GM23248 (cell line): ENCODE data around the gene SMYD3. TPM values are rescaled to one million over a fixed set of nuclear protein-coding genes. Genes with fewer than 3 reads are reported as not detected.

Experiments
- DNase-seq: peaks from one replicate; pipeline ENCODE4 v3.0.0-alpha.2; 2015
- H2AFZ ChIP-seq: fragments of 200-600 bp; sonication (generic); 2 replicates; pipeline ENCODE4 v1.6.1; 2016; ENCODE audit warnings: antibody characterized with exemption
- H3F3A ChIP-seq: fragments of 200-600 bp; sonication (generic); 2 replicates; pipeline ENCODE4 v1.6.1; 2016; ENCODE audit warnings: mild to moderate bottlenecking, antibody characterized with exemption, mixed run types; ENCODE audit not compliant: insufficient read depth
- H3K27ac ChIP-seq: fragments of 200-600 bp; sonication (generic); 2 replicates; pipeline ENCODE4 v1.5.1; 2016; ENCODE audit warnings: mild to moderate bottlenecking
- H3K27me3 ChIP-seq: fragments of 200-600 bp; sonication (generic); replicated peaks from 2 replicates; pipeline ENCODE4 v1.6.1; 2016; ENCODE audit warnings: mild to moderate bottlenecking; ENCODE audit not compliant: insufficient read depth
- H3K36me3 ChIP-seq: fragments of 200-600 bp; sonication (generic); 2 replicates; pipeline ENCODE4 v1.6.1; 2016; ENCODE audit warnings: low read depth, mild to moderate bottlenecking
- H3K4me1 ChIP-seq: fragments of 200-600 bp; sonication (generic); 2 replicates; pipeline ENCODE4 v1.6.1; 2016; ENCODE audit warnings: mild to moderate bottlenecking; ENCODE audit not compliant: insufficient read depth
- H3K4me2 ChIP-seq: fragments of 200-600 bp; sonication (generic); one replicate; pipeline ENCODE4 v1.6.1; 2016; ENCODE audit warnings: mild to moderate bottlenecking; ENCODE audit not compliant: unreplicated experiment
- H3K4me3 ChIP-seq: fragments of 200-600 bp; sonication (generic); 2 replicates; pipeline ENCODE4 v1.5.1; 2016; ENCODE audit warnings: mild to moderate bottlenecking
- H3K79me2 ChIP-seq: fragments of 200-600 bp; sonication (generic); 2 replicates; pipeline ENCODE4 v1.6.1; 2016; ENCODE audit warnings: mild to moderate bottlenecking; ENCODE audit not compliant: insufficient read depth
- H3K9ac ChIP-seq: fragments of 200-600 bp; sonication (generic); 2 replicates; pipeline ENCODE4 v1.6.1; 2016; ENCODE audit warnings: mild to moderate bottlenecking
- H3K9me2 ChIP-seq: fragments of 200-600 bp; sonication (generic); 2 replicates; pipeline ENCODE4 v1.6.1; 2016; ENCODE audit warnings: mixed run types, mild to moderate bottlenecking, moderate library complexity; ENCODE audit not compliant: insufficient read depth
- H3K9me3 ChIP-seq: fragments of 200-600 bp; sonication (generic); one replicate; pipeline ENCODE4 v1.6.1; 2017; ENCODE audit warnings: low read depth
- H4K20me1 ChIP-seq: fragments of 200-600 bp; sonication (generic); 2 replicates; pipeline ENCODE4 v1.6.0; 2016; ENCODE audit not compliant: insufficient read depth
- EZH2 ChIP-seq: fragments of 200-600 bp; sonication (generic); IDR thresholded peaks from 2 replicates; pipeline ENCODE4 v1.6.1; 2018; ENCODE audit warnings: antibody characterized with exemption, mild to moderate bottlenecking; ENCODE audit not compliant: insufficient read depth, poor library complexity, severe bottlenecking
- EZH2phosphoT487 ChIP-seq: fragments of 200-600 bp; sonication (generic); IDR thresholded peaks from 2 replicates; pipeline ENCODE4 v1.6.1; 2018; ENCODE audit warnings: antibody characterized with exemption, moderate library complexity, mild to moderate bottlenecking, low read depth; ENCODE audit not compliant: insufficient read depth
- WGBS, 2 experiments: methylation state at CpG; one replicate each; pipeline ENCODE4 v1.1.6; 2015 to 2017; ENCODE audit warnings: low lambda C conversion rate in 2 of 2, low coverage in 1 of 2; ENCODE audit errors: missing lambda C conversion rate in 2 of 2; 5-methylcytosine and 5-hydroxymethylcytosine counted together
- in situ Hi-C: fragments of 300-500 bp; cut with MboI; formaldehyde crosslinking; loops from 2 replicates; pipeline ENCODE4 v1.15.0; 2020
- polyA plus RNA-seq: library from polyadenylated mRNA; unstranded; fragments of >200 nt; fragmentation: Nextera tagmentation; extraction: Ambion mirVana; gene quantifications from 2 replicates; pipeline ENCODE4 v1.2.1, GENCODE V29; 2016
- total RNA-seq: library from RNA; depleted of rRNA; stranded (reverse); fragments of >200 nt; shearing (Covaris generic); gene quantifications from 2 replicates; pipeline ENCODE4 v1.2.3, GENCODE V29; 2014

The SMYD3 gene
- total and polyA plus RNA-seq, 2 experiments from 2014 or later, result 32.1 to 44.8 TPM

- 86 to 92% methylated on average over 9 of the region's 9 CpGs for WGBS, 2 experiments
- Histone ChIP-seq H3K27me3 (no peaks in the 10 kb centered on the region), H3K4me3 (no peak overlapping the region), H3K36me3 (no peaks in the 10 kb centered on the region), H3K4me1 (peaks cover 32% of the 10 kb centered on the region), H2AFZ (no peak overlapping the region), H3K9me2 (no peaks in the 10 kb centered on the region), H4K20me1 (no peaks in the 10 kb centered on the region), H3K79me2 (no peaks in the 10 kb centered on the region), H3K4me2 (no peak overlapping the region), H3F3A (peaks cover 21% of the 10 kb centered on the region; the same call in 1 of the 2 replicates), H3K9ac (no peak overlapping the region), H3K27ac (no peak overlapping the region), H3K9me3 (no peaks in the 10 kb centered on the region)
- DNase-seq, result no peak
- in situ Hi-C loops, result loop anchor here (25.0 kb wide), 1 partner anchor 460 kb away; no protein-coding TSS in a partner anchor
- no peak for TF ChIP-seq EZH2phosphoT487
- no peak for TF ChIP-seq EZH2
Measured at GRCh38 chr1:246001837-246002230, 505.2 kb downstream of the SMYD3 start.

DNA sequence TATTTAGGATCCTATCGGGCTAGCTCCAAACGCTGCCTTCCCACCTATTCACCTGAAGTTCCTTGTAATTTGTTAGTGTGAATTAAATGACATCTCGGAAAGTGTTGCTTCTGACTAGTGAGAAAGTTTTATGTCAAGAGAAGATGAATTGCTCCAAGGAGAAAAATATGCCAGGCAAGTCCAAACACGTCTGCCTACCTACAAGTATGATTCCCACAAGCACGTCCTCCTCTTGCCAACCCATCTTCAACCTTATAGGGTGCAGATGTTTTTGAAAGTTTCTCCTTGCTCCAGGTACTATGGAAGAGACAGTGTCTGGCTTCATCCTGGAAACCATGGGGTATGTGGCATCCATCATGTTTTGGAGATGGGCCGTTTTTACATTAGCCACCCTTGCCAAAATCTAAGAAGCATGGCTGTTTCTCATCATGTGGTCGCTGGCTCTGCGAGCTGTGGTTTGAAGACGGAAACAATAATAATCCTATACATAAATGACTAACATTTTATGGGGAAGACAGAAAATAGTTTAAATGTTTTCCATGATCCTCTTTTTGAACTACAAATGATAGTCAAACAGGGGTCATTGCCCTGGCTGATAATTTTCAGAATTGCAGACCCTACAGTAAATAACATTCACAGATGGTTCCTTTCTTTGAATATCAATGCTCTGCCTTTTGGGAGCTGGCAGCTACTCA, 505.8 kb downstream of the SMYD3 start:
- H3K79me2 ChIP-seq, result no peaks in the 10 kb centered on the region
- H3K9me3 ChIP-seq, result no peaks in the 10 kb centered on the region
- 93 to 97% methylated on average over 9 of the region's 9 CpGs for WGBS, 2 experiments
- H3K9me2 ChIP-seq, result no peaks in the 10 kb centered on the region
- no peaks in the 10 kb centered on the region for H4K20me1 ChIP-seq
- no peak for DNase-seq
- no peak for TF ChIP-seq EZH2
- no peak for TF ChIP-seq EZH2phosphoT487
- H3K27ac ChIP-seq, result no peak overlapping the region
- no peaks in the 10 kb centered on the region for H3K27me3 ChIP-seq
- H3K4me3 ChIP-seq, result no peak overlapping the region
- no peaks in the 10 kb centered on the region for H3K36me3 ChIP-seq
- peaks cover 21% of the 10 kb centered on the region; the same call in 1 of the 2 replicates for H3F3A ChIP-seq
- H3K4me2 ChIP-seq, result no peak overlapping the region
- peaks cover 32% of the 10 kb centered on the region for H3K4me1 ChIP-seq
- no peak overlapping the region for H3K9ac ChIP-seq
- in situ Hi-C loops, result loop anchor here (25.0 kb wide), 1 partner anchor 461 kb away; no protein-coding TSS in a partner anchor
- H2AFZ ChIP-seq, result no peak overlapping the region

DNA sequence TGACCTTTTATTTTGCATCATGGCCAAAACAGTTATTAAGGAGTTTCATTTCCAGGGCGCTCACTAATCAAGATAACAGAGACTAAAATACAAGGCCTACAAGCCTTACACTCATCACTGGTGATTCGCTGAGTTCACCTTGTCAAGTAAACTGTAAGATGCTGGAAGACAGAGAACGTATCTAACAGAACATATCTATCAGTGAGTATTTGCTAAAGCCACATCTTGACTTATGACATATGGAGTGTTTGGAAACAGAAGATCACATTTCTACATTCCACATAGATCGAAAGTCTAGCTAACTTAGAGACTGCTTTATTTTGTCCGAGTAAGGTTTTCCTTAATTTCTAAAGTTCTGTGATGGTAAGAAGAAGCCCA, 506.5 kb downstream of the SMYD3 start:
- WGBS, 2 experiments, result 97 to 100% methylated on average over 5 of the region's 5 CpGs
- no peaks in the 10 kb centered on the region for H3K36me3 ChIP-seq
- no peaks in the 10 kb centered on the region for H3K9me2 ChIP-seq
- in situ Hi-C loops, result loop anchor here (25.0 kb wide), 1 partner anchor 462 kb away; no protein-coding TSS in a partner anchor
- TF ChIP-seq EZH2phosphoT487, result no peak
- no peak for TF ChIP-seq EZH2
- no peaks in the 10 kb centered on the region for H3K79me2 ChIP-seq
- H3K4me2 ChIP-seq, result no peak overlapping the region
- peaks cover 17% of the 10 kb centered on the region; the same call in 1 of the 2 replicates for H3F3A ChIP-seq
- no peak overlapping the region for H3K9ac ChIP-seq
- H3K4me3 ChIP-seq, result no peak overlapping the region
- no peaks in the 10 kb centered on the region for H3K9me3 ChIP-seq
- no peaks in the 10 kb centered on the region for H3K27me3 ChIP-seq
- H3K27ac ChIP-seq, result no peak overlapping the region
- no peaks in the 10 kb centered on the region for H4K20me1 ChIP-seq
- no peak overlapping the region for H2AFZ ChIP-seq
- peaks cover 29% of the 10 kb centered on the region for H3K4me1 ChIP-seq
- no peak for DNase-seq

DNA sequence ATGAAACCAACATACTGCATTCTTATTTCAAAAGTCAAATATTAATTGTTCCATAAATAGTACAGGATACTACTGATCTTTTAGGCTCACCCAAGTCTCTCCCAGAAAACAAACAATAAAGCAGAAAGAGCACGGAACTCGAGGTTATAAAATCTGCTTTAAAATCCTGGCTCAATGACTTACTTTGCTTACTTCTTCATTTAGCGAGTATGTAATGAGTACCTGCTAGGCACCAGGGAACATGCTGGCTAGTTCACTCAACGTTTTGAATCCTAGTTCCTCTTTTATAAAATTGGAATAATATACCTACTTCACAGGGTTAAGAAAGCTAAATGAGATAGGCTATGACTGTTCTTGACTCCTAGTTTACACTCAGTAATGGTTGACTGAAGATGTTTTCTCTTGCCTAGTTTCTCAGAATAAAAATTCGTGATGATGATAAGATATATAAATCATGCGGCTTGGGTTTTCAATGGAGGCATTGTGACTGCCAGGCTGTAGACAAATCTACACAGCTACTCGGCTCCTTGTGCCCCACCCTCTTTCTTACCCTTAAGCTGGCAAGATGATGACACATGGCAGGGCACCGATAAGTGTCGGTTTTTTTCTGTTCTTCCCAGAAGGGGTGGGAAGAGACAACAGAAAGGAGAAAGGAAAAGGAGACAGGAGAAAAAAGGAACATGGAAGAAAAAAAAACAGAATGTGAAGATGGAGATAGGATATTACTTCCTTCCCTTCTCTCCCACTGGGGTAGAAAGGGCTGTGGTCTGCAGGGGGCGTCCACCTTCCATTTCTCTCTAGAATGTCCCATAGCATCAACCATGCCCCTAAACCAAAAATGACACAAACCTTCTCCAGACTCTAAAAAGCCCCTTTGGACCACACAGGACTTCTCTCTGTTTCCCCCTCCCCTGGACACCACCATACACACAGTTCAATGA, 507.1 kb downstream of the SMYD3 start:
- Histone ChIP-seq H3K9ac (no peak overlapping the region), H3F3A (peaks cover 13% of the 10 kb centered on the region; the same call in 1 of the 2 replicates), H4K20me1 (no peaks in the 10 kb centered on the region), H2AFZ (no peak overlapping the region), H3K79me2 (no peaks in the 10 kb centered on the region), H3K27ac (no peak overlapping the region), H3K4me1 (peaks cover 24% of the 10 kb centered on the region), H3K4me3 (no peak overlapping the region), H3K9me2 (no peaks in the 10 kb centered on the region), H3K4me2 (no peak overlapping the region), H3K27me3 (no peaks in the 10 kb centered on the region), H3K36me3 (no peaks in the 10 kb centered on the region), H3K9me3 (no peaks in the 10 kb centered on the region)
- no peak for TF ChIP-seq EZH2
- no peak for TF ChIP-seq EZH2phosphoT487
- no peak for DNase-seq
- in situ Hi-C loops, result loop anchor here (5.0 to 25.0 kb wide), 2 partner anchors 462 to 843 kb away; no protein-coding TSS in a partner anchor
- WGBS, 2 experiments, result 84 to 87% methylated on average over 10 of the region's 10 CpGs
